GM19372 (cell line): Measurements from ENCODE around the gene CD209.

Source experiments
- ATAC-seq: cut with Tn5 transposase; IDR thresholded peaks from one replicate; pipeline ENCODE4 v1.9.1; 2021; ENCODE audit warnings: mild to moderate bottlenecking, low read depth, moderate library complexity; ENCODE audit not compliant: unreplicated experiment

CD209 gene

DNA sequence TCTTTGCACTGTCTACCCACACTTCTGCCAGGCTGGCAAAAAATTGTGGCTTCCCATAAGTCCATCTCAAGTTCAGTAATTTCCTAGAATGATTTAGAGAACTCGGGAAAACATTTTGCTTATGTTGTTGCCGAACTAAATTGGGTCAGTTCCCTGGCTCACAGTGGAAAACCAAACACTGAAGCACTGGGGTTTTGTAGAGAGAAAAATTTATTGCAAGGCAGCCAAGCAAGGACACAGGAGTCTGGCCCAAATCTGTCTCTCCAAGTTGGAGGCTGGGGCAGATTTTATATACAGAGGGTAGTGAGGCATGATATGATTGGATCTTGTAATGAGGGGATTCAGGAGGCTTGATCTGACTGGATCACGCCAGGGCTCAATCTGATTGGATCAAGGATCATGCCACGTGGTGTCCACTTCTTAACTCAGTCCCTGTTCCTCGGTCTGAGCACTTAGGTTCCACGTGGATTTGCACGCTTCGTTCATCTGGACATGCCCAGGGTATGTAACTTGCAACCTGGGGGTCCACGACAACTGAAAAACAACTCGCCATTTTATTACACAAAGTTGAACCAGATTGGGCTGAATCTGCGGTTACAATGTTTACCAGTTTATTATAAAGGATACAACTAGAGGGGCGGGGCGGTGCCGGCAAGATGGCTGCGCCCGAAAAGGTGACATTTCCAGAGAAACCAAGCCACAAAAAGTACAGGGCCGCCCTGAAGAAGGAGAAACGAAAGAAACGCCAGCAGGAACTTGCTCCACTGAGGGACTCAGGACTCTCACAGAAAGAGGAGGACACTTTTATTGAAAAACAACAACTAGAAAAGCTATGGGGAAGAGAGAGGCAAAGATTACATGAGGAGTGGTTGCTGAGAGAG lies 7.3 kb downstream of the CD209 start:
- no peak for ATAC-seq

- no peak for ATAC-seq
Measured at GRCh38 chr19:7739211-7739755, 8.1 kb downstream of the CD209 start.

- ATAC-seq, result no peak
Measured at GRCh38 chr19:7738023-7738422, 9.3 kb downstream of the CD209 start.

- ATAC-seq, result no peak
Measured at GRCh38 chr19:7737215-7737614, 10.1 kb downstream of the CD209 start.

GRCh38 chr19:7736148-7736547 lies 11.2 kb downstream of the CD209 start:
- ATAC-seq, result no peak

DNA sequence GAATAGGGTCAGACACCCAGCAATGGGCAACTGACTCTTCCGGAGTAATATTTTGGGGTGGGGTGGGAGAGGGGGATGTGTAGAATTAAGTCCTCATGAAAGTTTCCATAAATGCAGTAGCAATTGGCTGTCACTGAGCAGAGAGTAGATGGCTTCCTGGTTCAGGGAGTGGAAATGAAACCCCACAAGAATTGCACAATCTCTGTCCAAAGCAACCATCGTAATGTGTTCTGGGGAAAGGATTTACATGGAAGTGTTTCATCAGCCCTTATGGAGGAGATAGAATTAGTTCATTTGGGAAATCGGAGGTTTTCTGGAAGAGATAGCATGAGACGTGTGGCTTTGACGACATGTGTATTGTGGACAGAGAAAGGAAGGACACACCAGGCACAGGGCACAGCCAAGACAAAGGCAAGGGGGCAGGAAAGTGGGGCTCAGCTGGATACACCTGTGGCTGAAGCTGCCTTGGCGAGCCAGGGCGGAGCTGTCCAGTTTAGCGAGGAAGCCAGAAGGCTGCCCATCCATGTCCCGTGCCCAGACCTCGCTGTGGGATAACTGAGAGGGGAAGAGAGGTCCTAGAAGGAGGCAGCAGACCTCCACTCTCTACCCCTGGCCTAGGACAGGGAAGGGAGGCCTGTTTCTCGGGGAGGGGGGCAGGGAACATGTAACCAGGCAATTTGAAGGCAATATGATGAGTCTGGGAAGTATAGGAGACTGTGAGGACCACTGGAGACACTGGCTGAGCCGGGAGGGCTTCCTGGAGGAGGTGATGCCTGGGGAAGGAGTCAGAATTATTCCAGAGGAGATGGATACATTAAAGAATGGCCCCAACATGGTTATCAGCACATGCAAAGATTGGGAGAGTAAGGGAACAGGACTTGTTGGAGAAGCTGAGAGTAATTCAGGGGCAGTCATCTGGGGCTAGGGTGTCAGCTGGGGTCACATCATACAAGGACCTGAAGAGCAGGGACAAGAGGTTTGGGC lies 12.8 kb downstream of the CD209 start:
- no peak for ATAC-seq

- ATAC-seq, result no peak
Measured at GRCh38 chr19:7733376-7733775, 14.0 kb downstream of the CD209 start.

DNA sequence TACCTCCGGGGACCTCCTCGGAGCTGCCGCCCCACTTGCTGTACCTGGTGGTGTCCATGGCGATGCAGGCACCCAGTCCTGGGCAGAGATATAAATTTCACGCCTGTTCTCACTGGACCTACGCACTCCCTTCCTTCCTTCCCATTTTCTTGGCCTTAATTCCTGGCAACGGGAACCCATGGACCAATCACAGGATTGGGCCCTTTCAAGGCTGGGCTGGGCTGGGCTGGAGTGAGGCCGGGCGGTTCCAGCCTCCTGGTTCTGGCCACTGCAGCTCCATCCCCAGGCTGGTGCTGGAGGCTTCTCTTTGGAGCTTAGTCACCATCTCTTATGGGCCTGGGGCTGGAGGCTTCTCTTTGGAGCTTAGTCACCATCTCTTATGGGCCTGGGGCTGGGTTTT lies 15.3 kb downstream of the CD209 start, which contains the start of gene CLEC4G:
TSS of gene CLEC4G (minus strand) at position 66 of the 400 bp plus-strand sequence. CDS start at position 58, 8 bp downstream.
- no peak for ATAC-seq

GRCh38 chr19:7731615-7732014 lies 15.7 kb downstream of the CD209 start:
- no peak for ATAC-seq

- ATAC-seq, result no peak
Measured at GRCh38 chr19:7731218-7731595, 16.1 kb downstream of the CD209 start.

DNA sequence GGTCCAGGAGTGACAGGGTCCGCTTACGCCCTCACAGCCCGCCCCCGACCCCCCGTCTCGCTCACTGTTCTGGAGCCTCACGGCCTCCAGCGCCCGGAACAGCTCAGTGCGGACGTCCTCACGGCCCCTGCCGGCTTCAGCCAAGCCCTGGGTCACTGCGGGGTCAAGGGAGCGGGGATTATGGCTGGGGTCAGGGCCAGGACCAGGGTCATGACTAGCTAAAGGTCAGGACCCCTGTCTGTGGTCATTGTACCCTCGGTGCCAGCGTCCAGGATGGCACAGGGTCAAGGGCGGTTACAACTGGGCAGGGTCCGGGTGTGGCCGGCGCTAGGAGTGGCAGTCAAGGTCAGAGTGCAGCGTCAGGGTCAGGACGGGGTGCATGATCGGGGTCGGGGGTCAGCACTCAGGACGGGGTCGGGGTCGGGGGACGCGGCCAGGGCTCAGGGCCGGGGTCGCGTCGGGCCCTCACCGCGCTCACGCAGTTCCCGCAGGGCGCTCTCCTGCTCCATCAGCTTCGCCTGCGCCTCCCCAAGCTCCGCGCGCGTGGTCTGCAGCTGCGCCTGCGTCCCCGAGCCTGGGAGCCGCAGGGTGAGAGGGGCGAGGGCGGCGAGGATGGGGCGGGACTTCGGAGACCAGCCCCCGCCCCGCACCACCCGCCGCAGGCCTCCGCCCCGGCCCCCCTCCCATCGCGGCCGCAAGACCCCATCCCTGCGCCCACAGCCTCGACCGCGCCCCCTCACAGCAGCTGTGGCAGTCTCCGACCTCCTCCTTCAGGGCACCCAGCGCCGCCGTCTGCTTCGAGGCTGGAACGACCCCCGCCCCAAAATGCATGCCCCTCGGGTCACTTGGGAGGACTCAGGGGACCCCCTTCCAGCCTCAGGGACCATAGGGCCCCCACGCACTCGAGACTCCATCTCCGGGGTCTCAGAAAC lies 16.8 kb downstream of the CD209 start:
- ATAC-seq, result no peak

DNA sequence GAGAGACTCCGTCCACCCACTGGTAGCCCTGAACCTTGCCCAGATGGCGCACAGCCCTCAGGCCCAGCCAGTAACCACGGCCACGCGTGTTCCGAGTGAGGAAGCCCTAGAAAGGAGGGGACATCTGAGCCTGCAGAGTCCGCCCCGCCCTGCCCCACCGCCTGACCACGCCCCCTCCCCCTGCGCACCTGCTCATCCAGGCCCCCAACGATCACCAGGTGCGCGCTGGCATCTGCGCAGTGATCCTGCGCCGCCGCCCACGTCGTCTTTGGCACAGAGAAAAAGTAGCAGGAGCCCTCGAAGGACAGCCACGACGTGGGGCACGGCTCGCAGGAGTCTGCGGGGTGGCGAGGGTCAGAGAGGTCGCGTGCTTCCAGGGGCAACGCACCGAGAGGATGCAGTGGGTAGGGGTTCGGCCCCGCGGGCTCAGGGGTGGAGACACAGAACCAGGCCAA lies 17.5 kb downstream of the CD209 start:
- no peak for ATAC-seq

- no peak for ATAC-seq
Measured at GRCh38 chr19:7729211-7729610, 18.1 kb downstream of the CD209 start.

DNA sequence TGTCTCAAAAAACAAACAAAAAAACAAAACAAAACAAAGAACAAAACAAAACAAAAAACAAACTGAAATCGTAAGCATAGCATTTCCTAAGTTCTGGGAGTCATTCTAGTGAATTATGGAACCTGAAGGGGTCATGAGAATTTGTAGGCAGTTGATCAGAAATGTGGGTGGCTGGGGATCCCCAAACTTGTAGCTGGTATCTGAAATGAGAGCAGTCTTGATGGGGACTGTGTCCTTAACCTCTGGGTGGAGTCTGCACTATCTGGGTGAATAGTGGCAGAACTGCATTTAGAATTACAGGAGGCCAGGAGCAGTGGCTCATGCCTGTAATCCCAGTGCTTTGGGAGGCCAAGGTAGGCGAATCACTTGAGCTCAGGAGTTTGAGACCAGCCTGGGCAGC lies 21.5 kb downstream of the CD209 start:
- no peak for ATAC-seq

DNA sequence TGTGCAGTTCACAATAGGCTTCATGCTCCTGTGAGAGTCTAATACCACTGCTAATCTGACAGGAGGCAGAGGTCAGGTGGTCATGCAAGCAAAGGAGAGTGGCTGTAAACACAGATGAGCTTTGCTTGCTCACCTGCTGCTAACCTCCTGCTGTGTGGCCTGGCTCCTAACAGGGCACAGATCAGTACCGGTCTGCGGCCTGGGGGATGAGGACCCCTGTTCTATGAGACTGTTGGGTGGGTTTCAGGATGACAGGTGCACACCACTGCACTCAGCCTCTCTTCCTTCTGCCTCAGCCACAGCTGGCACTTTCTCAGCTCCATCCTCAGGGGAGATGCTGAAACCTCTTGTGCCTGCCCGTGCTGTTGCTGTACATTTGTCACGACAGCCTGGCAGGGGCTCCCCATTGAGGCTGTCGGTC lies 25.1 kb downstream of the CD209 start:
- no peak for ATAC-seq

DNA sequence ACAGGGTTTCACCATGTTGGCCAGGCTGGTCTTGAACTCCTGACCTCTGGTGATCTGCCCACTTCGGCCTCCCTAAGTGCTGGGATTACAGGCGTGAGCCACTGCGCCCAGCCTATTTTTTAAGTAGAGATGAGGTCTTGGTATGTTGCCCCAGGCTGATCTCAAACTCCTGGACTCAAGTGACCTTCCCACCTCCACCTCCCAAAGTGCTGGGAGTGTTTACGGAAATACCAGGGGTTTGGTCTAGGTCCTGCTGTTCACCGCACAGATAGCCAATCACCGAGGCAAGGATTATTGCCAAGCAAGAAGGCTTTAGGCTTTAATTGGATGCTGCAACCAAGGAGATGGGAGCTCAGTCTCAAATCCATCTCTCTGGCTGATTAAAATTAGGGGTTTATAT lies 27.0 kb downstream of the CD209 start:
- ATAC-seq, result no peak

DNA sequence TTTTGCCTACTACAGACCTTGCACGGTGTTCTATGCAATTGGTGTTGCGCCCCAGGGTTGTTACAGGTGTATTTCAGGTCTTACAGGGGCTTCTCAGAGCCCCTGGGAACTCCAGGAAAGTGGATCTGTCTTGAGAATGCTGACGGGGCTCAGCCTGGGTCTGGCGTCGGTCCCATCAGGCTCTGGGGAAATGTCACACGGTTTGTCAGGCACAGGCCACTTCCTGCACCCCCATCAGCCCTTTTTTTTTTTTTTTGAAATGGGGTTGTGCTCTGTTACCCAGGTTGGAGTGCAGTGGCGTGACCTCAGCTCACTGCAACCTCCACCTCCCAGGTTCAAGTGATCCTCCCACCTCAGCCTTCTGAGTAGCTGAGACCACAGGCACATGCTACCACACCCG lies 28.7 kb downstream of the CD209 start:
- ATAC-seq, result no peak

GRCh38 chr19:7716762-7717161 lies 30.6 kb downstream of the CD209 start:
- no peak for ATAC-seq

DNA sequence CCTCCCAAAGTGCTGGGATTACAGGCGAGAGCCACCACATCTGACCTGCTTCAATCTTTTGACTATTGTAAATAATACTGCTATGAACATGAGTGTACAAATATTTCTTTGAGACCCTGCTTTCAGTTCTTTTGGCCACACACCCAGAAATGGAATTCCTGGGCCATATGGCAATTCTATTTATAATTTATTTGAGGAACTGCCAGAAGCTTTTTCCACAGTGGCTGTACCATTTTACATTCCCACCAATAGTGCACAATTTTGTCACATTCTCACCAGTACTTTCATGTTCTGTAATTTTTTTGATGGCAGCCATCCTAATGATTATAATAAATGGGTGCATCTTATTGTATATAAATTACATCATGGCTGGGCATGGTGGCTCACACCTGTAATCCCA lies 31.7 kb downstream of the CD209 start:
- ATAC-seq, result no peak

DNA sequence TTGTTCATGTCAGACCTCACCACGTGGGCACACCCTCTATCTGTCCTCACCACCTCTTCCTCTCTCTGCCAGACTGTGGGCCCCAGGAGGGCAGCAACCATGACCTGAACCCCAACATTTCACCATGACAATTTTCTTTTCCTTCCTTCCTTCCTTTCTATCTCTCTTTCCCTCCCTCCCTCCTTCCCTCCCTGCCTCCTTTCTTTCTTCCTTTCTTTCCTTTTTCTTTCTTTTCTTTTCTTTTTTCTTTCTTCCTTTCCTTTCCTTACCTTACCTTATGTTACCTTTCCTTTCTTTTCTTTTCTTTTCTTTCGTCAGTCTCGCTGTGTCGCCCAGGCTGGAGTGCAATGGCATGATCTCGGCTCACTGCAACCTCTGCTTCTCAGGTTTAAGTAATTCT lies 36.7 kb downstream of the CD209 start:
- no peak for ATAC-seq
